GM23338 (cell line): Measurements from ENCODE around the gene WNK1. TPM values are rescaled to one million over a fixed set of nuclear protein-coding genes. Genes with fewer than 3 reads are reported as not detected.

Experiments used
- ATAC-seq: fragments of 200-7000 bp; cut with Tn5 transposase; 3 replicates; pipeline ENCODE4 v1.9.1; 2020
- DNase-seq: peaks from one replicate; pipeline ENCODE4 v3.0.0-alpha.2; 2015; ENCODE audit warnings: low spot score
- H2AFZ ChIP-seq: fragments of 200-600 bp; sonication (generic); 2 replicates; pipeline ENCODE4 v1.8.0; 2016; ENCODE audit warnings: antibody characterized with exemption, mild to moderate bottlenecking, moderate library complexity
- H3F3A ChIP-seq: fragments of 200-600 bp; sonication (generic); replicated peaks from 2 replicates; pipeline ENCODE4 v1.8.0; 2017; ENCODE audit warnings: antibody characterized with exemption, mixed run types, low read depth
- H3K27ac ChIP-seq: fragments of 200-600 bp; sonication (generic); 2 replicates; pipeline ENCODE4 v1.6.1; 2016; ENCODE audit warnings: low read depth
- H3K27me3 ChIP-seq: fragments of 200-600 bp; sonication (generic); 2 replicates; pipeline ENCODE4 v1.8.0; 2016; ENCODE audit warnings: mild to moderate bottlenecking, mixed run types, moderate library complexity; ENCODE audit not compliant: insufficient read depth
- H3K36me3 ChIP-seq: fragments of 200-600 bp; sonication (generic); 2 replicates; pipeline ENCODE4 v1.8.0; 2016; ENCODE audit warnings: mild to moderate bottlenecking; ENCODE audit not compliant: insufficient read depth
- H3K4me1 ChIP-seq: fragments of 200-600 bp; sonication (generic); 2 replicates; pipeline ENCODE4 v1.8.0; 2016; ENCODE audit warnings: mild to moderate bottlenecking, moderate library complexity; ENCODE audit not compliant: insufficient read depth
- H3K4me2 ChIP-seq: fragments of 200-600 bp; sonication (generic); 2 replicates; pipeline ENCODE4 v1.7.1; 2017; ENCODE audit warnings: mixed run types
- H3K4me3 ChIP-seq: fragments of 200-600 bp; sonication (generic); 2 replicates; pipeline ENCODE4 v1.6.1; 2016; ENCODE audit warnings: mixed run types
- H3K79me2 ChIP-seq: fragments of 200-600 bp; sonication (generic); replicated peaks from 2 replicates; pipeline ENCODE4 v1.8.0; 2017; ENCODE audit warnings: mild to moderate bottlenecking; ENCODE audit not compliant: insufficient read depth
- H3K9me2 ChIP-seq: fragments of 200-600 bp; sonication (generic); 2 replicates; pipeline ENCODE4 v1.8.0; 2017; ENCODE audit not compliant: insufficient read depth
- H4K20me1 ChIP-seq: fragments of 200-600 bp; sonication (generic); replicated peaks from 2 replicates; pipeline ENCODE4 v1.8.0; 2017; ENCODE audit warnings: mild to moderate bottlenecking; ENCODE audit not compliant: insufficient read depth
- H3K27ac Mint-ChIP-seq: 2 replicates; pipeline ENCODE4 v1.8.0; 2020; ENCODE audit warnings: inconsistent platforms, mild to moderate bottlenecking, moderate library complexity, mixed read lengths
- H3K27me3 Mint-ChIP-seq: 3 replicates; pipeline ENCODE4 v1.8.0; 2022; ENCODE audit warnings: low read depth, mild to moderate bottlenecking, moderate library complexity, mixed read lengths, inconsistent platforms; ENCODE audit not compliant: insufficient read depth, poor library complexity
- H3K36me3 Mint-ChIP-seq: 3 replicates; pipeline ENCODE4 v1.8.0; 2021; ENCODE audit warnings: low read depth, mild to moderate bottlenecking, inconsistent platforms, moderate library complexity, mixed read lengths
- H3K4me1 Mint-ChIP-seq: 3 replicates; pipeline ENCODE4 v1.8.0; 2020; ENCODE audit warnings: mild to moderate bottlenecking, inconsistent platforms, mixed read lengths
- H3K4me3 Mint-ChIP-seq: 3 replicates; pipeline ENCODE4 v1.8.0; 2021; ENCODE audit warnings: moderate library complexity, mild to moderate bottlenecking, inconsistent platforms, mixed read lengths
- H3K9me3 Mint-ChIP-seq: 3 replicates; pipeline ENCODE4 v1.8.0; 2020; ENCODE audit warnings: moderate library complexity, mild to moderate bottlenecking, inconsistent platforms, mixed read lengths
- CREB1 ChIP-seq: fragments of 250-450 bp; sonication (Bioruptor Pico); IDR thresholded peaks from 2 replicates; pipeline ENCODE4 v1.5.0; 2020; ENCODE audit warnings: low read depth, mild to moderate bottlenecking, moderate library complexity
- CTCF ChIP-seq, 2 experiments: fragments of 200-600 bp in 1 of 2; sonication (generic) in 1 of 2; conservative IDR thresholded peaks; 2 replicates each; pipeline versions ENCODE4 v1.5.1 to v1.6.1; 2016 to 2017; ENCODE audit warnings: antibody characterized with exemption in 2 of 2, low read depth in 2 of 2, mild to moderate bottlenecking in 2 of 2, moderate library complexity in 1 of 2
- ETS1 ChIP-seq: IDR thresholded peaks from 2 replicates; pipeline ENCODE4 v1.6.1; 2016; ENCODE audit warnings: antibody characterized with exemption
- EZH2 ChIP-seq: fragments of 200-600 bp; sonication (generic); IDR thresholded peaks from one replicate; pipeline ENCODE4 v1.8.0; 2017; ENCODE audit warnings: antibody characterized with exemption, mild to moderate bottlenecking, low read depth; ENCODE audit not compliant: unreplicated experiment
- EZH2phosphoT487 ChIP-seq: fragments of 200-600 bp; sonication (generic); IDR thresholded peaks from one replicate; pipeline ENCODE4 v1.8.1; 2018; ENCODE audit warnings: antibody characterized with exemption; ENCODE audit not compliant: unreplicated experiment
- JUNB ChIP-seq: IDR thresholded peaks from one replicate; pipeline ENCODE4 v1.6.1; 2016; ENCODE audit warnings: antibody characterized with exemption; ENCODE audit not compliant: unreplicated experiment
- NANOG ChIP-seq: IDR thresholded peaks from 2 replicates; pipeline ENCODE4 v1.6.1; 2016; ENCODE audit warnings: antibody characterized with exemption, borderline replicate concordance
- POLR2AphosphoS5 ChIP-seq: IDR thresholded peaks from 2 replicates; pipeline ENCODE4 v1.6.1; 2016; ENCODE audit warnings: antibody characterized with exemption, low read depth
- REST ChIP-seq: IDR thresholded peaks from one replicate; pipeline ENCODE4 v1.6.1; 2018; ENCODE audit warnings: antibody characterized with exemption; ENCODE audit not compliant: unreplicated experiment
- STAT1 ChIP-seq: IDR thresholded peaks from one replicate; pipeline ENCODE4 v1.6.1; 2016; ENCODE audit warnings: antibody characterized with exemption; ENCODE audit not compliant: unreplicated experiment
- ZNF114 ChIP-seq: fragments of 250-450 bp; sonication (Bioruptor Pico); IDR thresholded peaks from 2 replicates; pipeline ENCODE4 v1.5.0; 2020; ENCODE audit warnings: mild to moderate bottlenecking, moderate library complexity
- ZNF331 ChIP-seq: fragments of 250-450 bp; sonication (Bioruptor Pico); IDR thresholded peaks from 2 replicates; pipeline ENCODE4 v1.5.0; 2020; ENCODE audit warnings: low read depth, mild to moderate bottlenecking, moderate library complexity
- polyA plus RNA-seq: library from polyadenylated mRNA; unstranded; fragments of >200 nt; fragmentation: Nextera tagmentation; extraction: Ambion mirVana; gene quantifications from 2 replicates; pipeline ENCODE4 v1.2.1, GENCODE V29; 2016
- total RNA-seq: library from RNA; depleted of rRNA; stranded (reverse); fragments of >200 nt; shearing (Covaris generic); gene quantifications from 2 replicates; pipeline ENCODE4 v1.2.3, GENCODE V29; 2014

The WNK1 gene
- total and polyA plus RNA-seq, 2 experiments from 2014 or later, result 86.8 to 114 TPM

- TF ChIP-seq REST, result no peak
- TF ChIP-seq CTCF (conservative IDR thresholded peaks at IDR 0.05; ENCODE audit: low read depth in 2 of 2), result no peak
- no peak for TF ChIP-seq NANOG
- TF ChIP-seq CREB1 (CRISPR knock-in tag), result no peak
- no peak for TF ChIP-seq POLR2AphosphoS5
- no peak for TF ChIP-seq JUNB
Observed at GRCh38 chr12:772056-772697, 19.8 kb downstream of the WNK1 start (continued).

GRCh38 chr12:774051-774614 lies 21.8 kb downstream of the WNK1 start:
- Mint-ChIP-seq H3K4me1 (peaks cover 9% of the 10 kb centered on the region), H3K9me3 (no peaks in the 10 kb centered on the region), H3K27me3 (no peaks in the 10 kb centered on the region), H3K4me3 (no peak overlapping the region), H3K36me3 (no peaks in the 10 kb centered on the region), H3K27ac (no peak overlapping the region)
- peaks cover 100% of the 10 kb centered on the region for H3K79me2 ChIP-seq
- no peaks in the 10 kb centered on the region for H3F3A ChIP-seq
- H3K27ac ChIP-seq, result no peak overlapping the region
- no peaks in the 10 kb centered on the region for H3K36me3 ChIP-seq
- ATAC-seq, result no peak; the same call in 2 of the 3 replicates
- no peak overlapping the region for H3K4me2 ChIP-seq
- no peaks in the 10 kb centered on the region for H3K27me3 ChIP-seq
- H2AFZ ChIP-seq, result no peak overlapping the region
- 0 out of 2 replicates have a peak, but pooled peaks cover under 1% of the 10 kb centered on the region for H3K4me1 ChIP-seq
- no peaks in the 10 kb centered on the region for H3K9me2 ChIP-seq
- H3K4me3 ChIP-seq, result no peak overlapping the region
- no peak for DNase-seq
- peaks cover 46% of the 10 kb centered on the region for H4K20me1 ChIP-seq
- TF ChIP-seq NANOG (no peak), POLR2AphosphoS5 (no peak), STAT1 (no peak), JUNB (no peak), CREB1 (CRISPR knock-in tag) (no peak), EZH2phosphoT487 (no peak), ZNF114 (CRISPR knock-in tag) (no peak), REST (no peak), ETS1 (no peak), CTCF (conservative IDR thresholded peaks at IDR 0.05; ENCODE audit: low read depth in 2 of 2) (no peak), EZH2 (no peak), ZNF331 (CRISPR knock-in tag) (no peak)
